HepG2 (cell line): ENCODE results near the gene TENT4B. TPM values are rescaled to one million over a fixed set of nuclear protein-coding genes. Genes with fewer than 3 reads are reported as not detected.

Source experiments
- ATAC-seq: fragments of 200-7000 bp; cut with Tn5 transposase; 3 replicates; pipeline ENCODE4 v1.9.1; 2020; ENCODE audit warnings: mild to moderate bottlenecking, moderate library complexity
- BruUV-seq: library from RNA; stranded (reverse); fragments of 400-500 nt; replicated peaks from 2 replicates; lab custom pipeline; 2021; lab: Mats Ljungman, UMichigan
- CTCF ChIA-PET: fragments of 300-600 bp; formaldehyde crosslinking; extraction: SDS; loops from one replicate; lab custom pipeline; 2021; ENCODE audit warnings: low total read pairs, inconsistent platforms, low intra/inter-chr PET ratio; lab: Yijun Ruan, JAX
- POLR2A ChIA-PET: fragments of 350-600 bp; sonication (Branson Sonifier 250); formaldehyde crosslinking; loops from one replicate; lab custom pipeline; 2020; ENCODE audit warnings: antibody characterized with exemption, inconsistent platforms; lab: Yijun Ruan, JAX
- DNase-seq: peaks from one replicate; pipeline ENCODE4 v3.0.0-alpha.2; 2015; ENCODE audit warnings: low spot score
- FAIRE-seq: peaks from 3 replicates; lab custom pipeline; 2011; peaks lifted over from hg19 to GRCh38; lab: Jason Lieb, UNC
- H2AFZ ChIP-seq: one replicate; pipeline ENCODE4 v1.6.1; 2011; ENCODE audit warnings: low read length, inconsistent platforms
- H3K27ac ChIP-seq: fragments of 300-600 bp; 3 replicates; pipeline ENCODE4 v1.8.0; 2011; ENCODE audit warnings: mixed run types, mild to moderate bottlenecking, mixed read lengths, low read length, inconsistent platforms; ENCODE audit not compliant: insufficient read depth; ENCODE audit errors: extremely low read length
- H3K27me3 ChIP-seq, 2 experiments: fragments of 200-600 bp in 1 of 2; 2 replicates in 1 of 2; 3 replicates in 1 of 2; pipeline versions ENCODE4 v1.6.0 to v1.8.0; 2011; ENCODE audit warnings: low read length in 2 of 2, mild to moderate bottlenecking in 2 of 2, moderate library complexity in 2 of 2, inconsistent platforms in 1 of 2; ENCODE audit not compliant: insufficient read depth in 2 of 2, control insufficient read depth in 1 of 2
- H3K36me3 ChIP-seq, 2 experiments: fragments of 200-600 bp in 1 of 2; replicated peaks in 1 of 2; 2 replicates in 1 of 2; 3 replicates in 1 of 2; pipeline versions ENCODE4 v1.5.1 to v1.8.0; 2011; ENCODE audit warnings: low read length in 2 of 2, inconsistent platforms in 1 of 2; ENCODE audit not compliant: insufficient read depth in 2 of 2, control insufficient read depth in 1 of 2
- H3K4me1 ChIP-seq: 2 replicates; pipeline ENCODE4 v1.5.1; 2012; ENCODE audit warnings: low read length, inconsistent platforms; ENCODE audit not compliant: insufficient read depth
- H3K4me2 ChIP-seq: 2 replicates; pipeline ENCODE4 v1.6.0; 2011; ENCODE audit warnings: low read depth, low read length, inconsistent platforms
- H3K4me3 ChIP-seq, 3 experiments: fragments of 200-600 bp in 1 of 3; sonication (generic), shearing (Covaris generic) in 1 of 3; replicated peaks in 1 of 3; 2 replicates each; pipeline ENCODE4 v1.5.1; 2011 to 2016; ENCODE audit warnings: low read length in 3 of 3, inconsistent platforms in 2 of 3, low read depth in 2 of 3, mild to moderate bottlenecking in 2 of 3, control low read depth in 1 of 3, mixed read lengths in 1 of 3; ENCODE audit not compliant: insufficient read depth in 1 of 3
- H3K79me2 ChIP-seq: one replicate; pipeline ENCODE4 v1.6.1; 2011; ENCODE audit warnings: low read length, inconsistent platforms; ENCODE audit not compliant: insufficient read depth
- H3K9ac ChIP-seq: 2 replicates; pipeline ENCODE4 v1.6.0; 2011; ENCODE audit warnings: mild to moderate bottlenecking, low read depth, low read length, inconsistent platforms; ENCODE audit not compliant: insufficient read depth
- H3K9me3 ChIP-seq: 2 replicates; pipeline ENCODE4 v1.5.1; 2012; ENCODE audit warnings: mild to moderate bottlenecking, low read length
- H4K20me1 ChIP-seq: 2 replicates; pipeline ENCODE4 v1.6.0; 2011; ENCODE audit warnings: inconsistent platforms, mild to moderate bottlenecking, low read length, moderate library complexity; ENCODE audit not compliant: insufficient read depth
- GATA4 ChIP-seq: sonication (generic); IDR thresholded peaks from 2 replicates; pipeline ENCODE4 v1.6.1; 2016; ENCODE audit warnings: antibody characterized with exemption, low read depth, borderline replicate concordance
- GZF1 ChIP-seq: sonication (generic); formaldehyde crosslinking; IDR thresholded peaks from 2 replicates; pipeline ENCODE4 v1.5.1; 2020; ENCODE audit warnings: mild to moderate bottlenecking, missing genetic modification reagents
- HNRNPL ChIP-seq: fragments of 200-400 bp; formaldehyde crosslinking; IDR thresholded peaks from 2 replicates; pipeline ENCODE4 v1.6.1; 2017; ENCODE audit warnings: mild to moderate bottlenecking, low read depth, low read length
- IKZF5 ChIP-seq: IDR thresholded peaks from 2 replicates; pipeline ENCODE4 v1.6.1; 2018; ENCODE audit warnings: missing genetic modification reagents, mild to moderate bottlenecking, missing compliant biosample characterization
- KLF9 ChIP-seq: IDR thresholded peaks from 2 replicates; pipeline ENCODE4 v1.6.1; 2016; ENCODE audit warnings: low read depth
- NFKB2 ChIP-seq: sonication (generic); formaldehyde crosslinking; IDR thresholded peaks from 2 replicates; pipeline ENCODE4 v1.4.0; 2020; ENCODE audit warnings: missing genetic modification reagents, borderline replicate concordance
- RNF219 ChIP-seq: sonication (generic); formaldehyde crosslinking; IDR thresholded peaks from 2 replicates; pipeline ENCODE4 v1.5.0; 2020; ENCODE audit warnings: mild to moderate bottlenecking, missing genetic modification reagents
- SP140L ChIP-seq: sonication (generic); formaldehyde crosslinking; IDR thresholded peaks from 2 replicates; pipeline ENCODE4 v1.4.0; 2020; ENCODE audit warnings: missing genetic modification reagents, borderline replicate concordance
- ZNF562 ChIP-seq: sonication (generic); formaldehyde crosslinking; IDR thresholded peaks from 2 replicates; pipeline ENCODE4 v1.8.0; 2022; ENCODE audit warnings: missing genetic modification reagents, borderline replicate concordance
- ZNF614 ChIP-seq: IDR thresholded peaks from 2 replicates; pipeline ENCODE4 v1.6.1; 2018; ENCODE audit warnings: missing biosample characterization, missing genetic modification reagents, inconsistent platforms, borderline replicate concordance
- WGBS: methylation state at CpG from one replicate; pipeline ENCODE4 v1.1.6; 2017; ENCODE audit warnings: low lambda C conversion rate; 5-methylcytosine and 5-hydroxymethylcytosine counted together
- in situ Hi-C: cut with HindIII; loops from 2 replicates; pipeline ENCODE4 v1.10.0; 2017; ENCODE audit warnings: low pct_unique_long_range_greater_than_20kb; ENCODE audit not compliant: extremely low pct_ligation_motif_present
- intact Hi-C: fragments of 100-400 bp; cut with micrococcal nuclease; formaldehyde crosslinking; loops from one replicate; pipeline ENCODE4 v1.10.0; 2022; ENCODE audit not compliant: unreplicated experiment
- polyA plus RNA-seq, 8 experiments: library from polyadenylated mRNA; depleted of rRNA in 3 of 8; stranded (reverse) in 7 of 8; unstranded in 1 of 8; fragments of >200 nt; fragmentation: Illumina TruSeq in 4 of 8; extraction: Trizol in 4 of 8; gene quantifications; 2 replicates each; pipeline versions ENCODE4 v1.2.1 to v1.2.3, GENCODE V29; 2011 to 2016; ENCODE audit warnings: low read depth in 4 of 8, missing spikeins in 1 of 8, mixed read lengths in 1 of 8; ENCODE audit not compliant: insufficient read depth in 1 of 8
- total RNA-seq, 5 experiments: library from RNA; depleted of rRNA; stranded (reverse); fragments of >200 nt; fragmentation: Illumina TruSeq; extraction: Trizol; gene quantifications; 2 replicates each; pipeline ENCODE4 v1.2.3, GENCODE V29; 2016; ENCODE audit warnings: low read depth in 1 of 5
- TF ChIP-seq, protein P1 (sequence below): sonication (generic); formaldehyde crosslinking; IDR thresholded peaks from 2 replicates; pipeline ENCODE4 v1.4.0; 2020; ENCODE audit warnings: missing genetic modification reagents, borderline replicate concordance

The TENT4B gene
- total and polyA plus RNA-seq, 2 of the 13 experiments (the other 11 are each of a cell fraction or from before 2014, with no cell fraction given): 15.0 to 32.8 TPM

GRCh38 chr16:50251375-50252081, 98.4 kb downstream of the TENT4B start:
- Histone ChIP-seq H2AFZ (no peak overlapping the region), H3K4me1 (peaks cover 7% of the 10 kb centered on the region; the same call in 1 of the 2 replicates), H3K79me2 (no peaks in the 10 kb centered on the region), H3K9ac (no peak overlapping the region), H3K9me3 (no peaks in the 10 kb centered on the region), H3K4me2 (no peak overlapping the region), H3K36me3 (no peaks in the 10 kb centered on the region), H3K27ac (no peak overlapping the region), H3K27me3 (peaks cover 0 to 19% of the 10 kb centered on the region in 2 experiments; a peak in 2 of 5 replicates), H3K4me3 (no peak overlapping the region), H4K20me1 (no peaks in the 10 kb centered on the region)
- WGBS: 53% methylated on average over 14 of the region's 15 CpGs
- no TSS peak for BruUV-seq
- no peak for FAIRE-seq
- intact Hi-C loops (no loop called here), in situ Hi-C loops (no loop called here)
- no peak for DNase-seq
- TF ChIP-seq HNRNPL (0 out of 2 replicates have a peak, but pooled peaks have one; percentile 49), GZF1 (CRISPR knock-in tag) (no peak)
- ChIA-PET CTCF (no interaction called here), POLR2A (no interaction called here)
- peak; percentile 16; the same call in 1 of the 3 replicates for ATAC-seq

- intact Hi-C loops: no loop called here
- POLR2A ChIA-PET: no interaction called here
- H3K36me3 ChIP-seq: no peaks in the 10 kb centered on the region
- no peak overlapping the region for H3K9ac ChIP-seq
- ATAC-seq (no peak), FAIRE-seq (no peak), DNase-seq (no peak)
- no peaks in the 10 kb centered on the region for H3K79me2 ChIP-seq
- peaks cover under 1% of the 10 kb centered on the region; the same call in 1 of the 2 replicates for H3K4me1 ChIP-seq
- in situ Hi-C loops: no loop called here
- peaks cover 0 to 14% of the 10 kb centered on the region in 2 experiments; a peak in 1 of 5 replicates for H3K27me3 ChIP-seq
- H3K9me3 ChIP-seq: no peaks in the 10 kb centered on the region
- H3K4me2 ChIP-seq: no peak overlapping the region
- H3K4me3 ChIP-seq: no peak overlapping the region
- H3K27ac ChIP-seq: no peak overlapping the region
- no peak overlapping the region for H2AFZ ChIP-seq
- no TSS peak for BruUV-seq
- CTCF ChIA-PET: no interaction called here
- no peaks in the 10 kb centered on the region for H4K20me1 ChIP-seq
- 67% methylated on average over 5 of the region's 9 CpGs for WGBS
- TF ChIP-seq ZNF614 (CRISPR knock-in tag) (no peak), ZNF562 (no peak), GATA4 (no peak), SP140L (no peak), RNF219 (CRISPR knock-in tag) (no peak), KLF9 (CRISPR knock-in tag) (no peak), IKZF5 (no peak), NFKB2 (CRISPR knock-in tag) (no peak)
- TF ChIP-seq, protein P1, sequence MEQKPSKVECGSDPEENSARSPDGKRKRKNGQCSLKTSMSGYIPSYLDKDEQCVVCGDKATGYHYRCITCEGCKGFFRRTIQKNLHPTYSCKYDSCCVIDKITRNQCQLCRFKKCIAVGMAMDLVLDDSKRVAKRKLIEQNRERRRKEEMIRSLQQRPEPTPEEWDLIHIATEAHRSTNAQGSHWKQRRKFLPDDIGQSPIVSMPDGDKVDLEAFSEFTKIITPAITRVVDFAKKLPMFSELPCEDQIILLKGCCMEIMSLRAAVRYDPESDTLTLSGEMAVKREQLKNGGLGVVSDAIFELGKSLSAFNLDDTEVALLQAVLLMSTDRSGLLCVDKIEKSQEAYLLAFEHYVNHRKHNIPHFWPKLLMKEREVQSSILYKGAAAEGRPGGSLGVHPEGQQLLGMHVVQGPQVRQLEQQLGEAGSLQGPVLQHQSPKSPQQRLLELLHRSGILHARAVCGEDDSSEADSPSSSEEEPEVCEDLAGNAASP (CRISPR knock-in tag): no peak
Observed at GRCh38 chr16:50252082-50252611, 99.0 kb downstream of the TENT4B start.
